H1 (cell line): ENCODE results near the gene URB2. TPM values are rescaled to one million over a fixed set of nuclear protein-coding genes. Genes with fewer than 3 reads are reported as not detected.

Experiments
- CTCF ChIA-PET: fragments of 300-600 bp; sonication (Branson Sonifier 250); formaldehyde crosslinking; loops from one replicate; lab custom pipeline; 2021; ENCODE audit not compliant: partially characterized antibody; lab: Charles Lee
- POLR2A ChIA-PET: fragments of 300-600 bp; sonication (Branson Sonifier 250); formaldehyde crosslinking; loops from one replicate; lab custom pipeline; 2021; ENCODE audit warnings: inconsistent platforms; ENCODE audit not compliant: partially characterized antibody; lab: Charles Lee
- DNase-seq, 2 experiments: peaks; one replicate each; pipeline versions ENCODE4 v3.0.0 to v3.0.0-alpha.2; 2010 to 2022; ENCODE audit warnings: low spot score in 2 of 2, low read depth in 1 of 2, mixed read lengths in 1 of 2
- FAIRE-seq: peaks from 2 replicates; lab custom pipeline; 2011; peaks lifted over from hg19 to GRCh38; lab: Jason Lieb, UNC
- H2AFZ ChIP-seq: 2 replicates; pipeline ENCODE4 v1.8.1; 2012; ENCODE audit warnings: low read length, inconsistent platforms
- H2AK5ac ChIP-seq: 2 replicates; pipeline ENCODE4 v1.6.1; 2013; ENCODE audit warnings: low read depth, low read length
- H2BK120ac ChIP-seq: replicated peaks from 2 replicates; pipeline ENCODE3; 2013; ENCODE audit warnings: low read depth, low read length, inconsistent platforms
- H2BK12ac ChIP-seq: 2 replicates; pipeline ENCODE4 v1.6.1; 2013; ENCODE audit warnings: low read depth, low read length
- H2BK15ac ChIP-seq: 2 replicates; pipeline ENCODE4 v1.6.1; 2013; ENCODE audit warnings: low read length
- H2BK20ac ChIP-seq: 2 replicates; pipeline ENCODE4 v1.6.1; 2013; ENCODE audit warnings: low read length
- H2BK5ac ChIP-seq: 2 replicates; pipeline ENCODE4 v1.6.1; 2013; ENCODE audit warnings: low read depth, low read length
- H3K14ac ChIP-seq: 2 replicates; pipeline ENCODE4 v1.6.1; 2013; ENCODE audit warnings: inconsistent platforms; ENCODE audit not compliant: insufficient read length
- H3K18ac ChIP-seq: 2 replicates; pipeline ENCODE4 v1.6.1; 2013; ENCODE audit warnings: low read length; ENCODE audit errors: extremely low read depth
- H3K23ac ChIP-seq: 2 replicates; pipeline ENCODE4 v1.6.1; 2013; ENCODE audit warnings: inconsistent platforms; ENCODE audit not compliant: insufficient read length
- H3K23me2 ChIP-seq: 2 replicates; pipeline ENCODE4 v1.6.1; 2013; ENCODE audit warnings: low read depth, low read length
- H3K27ac ChIP-seq: 2 replicates; pipeline ENCODE4 v1.6.1; 2011; ENCODE audit warnings: low read depth, low read length, inconsistent platforms
- H3K27me3 ChIP-seq, 4 experiments: replicated peaks in 1 of 4; 1 replicate in 1 of 4; 2 replicates in 3 of 4; pipeline versions ENCODE4 v1.6.1 to v1.8.1; 2011 to 2013; ENCODE audit warnings: low read length in 3 of 4, mild to moderate bottlenecking in 3 of 4, inconsistent platforms in 2 of 4, mixed read lengths in 2 of 4, moderate library complexity in 1 of 4; ENCODE audit not compliant: control insufficient read depth in 3 of 4, insufficient read depth in 3 of 4; ENCODE audit errors: extremely low read depth in 1 of 4
- H3K36me3 ChIP-seq, 4 experiments: 2 replicates each; pipeline versions ENCODE4 v1.6.1 to v1.8.1; 2011 to 2013; ENCODE audit warnings: mild to moderate bottlenecking in 4 of 4, low read length in 3 of 4, moderate library complexity in 2 of 4, control low read depth in 1 of 4, inconsistent platforms in 1 of 4; ENCODE audit not compliant: insufficient read depth in 4 of 4, control insufficient read depth in 2 of 4
- H3K4ac ChIP-seq: replicated peaks from 2 replicates; pipeline ENCODE3; 2013; ENCODE audit warnings: low read length, low read depth, mixed read lengths, inconsistent platforms; ENCODE audit not compliant: insufficient read length
- H3K4me1 ChIP-seq, 4 experiments: replicated peaks in 1 of 4; 1 replicate in 1 of 4; 2 replicates in 3 of 4; pipeline versions ENCODE4 v1.6.1 to v1.8.1; 2011 to 2013; ENCODE audit warnings: low read length in 3 of 4, inconsistent platforms in 2 of 4, mixed read lengths in 1 of 4; ENCODE audit not compliant: insufficient read depth in 4 of 4, control insufficient read depth in 3 of 4
- H3K4me2 ChIP-seq, 2 experiments: 2 replicates each; pipeline versions ENCODE4 v1.6.1 to v1.8.1; 2011 to 2013; ENCODE audit warnings: low read depth in 2 of 2, low read length in 2 of 2, control low read depth in 1 of 2, inconsistent platforms in 1 of 2, mild to moderate bottlenecking in 1 of 2; ENCODE audit not compliant: insufficient read depth in 1 of 2
- H3K4me3 ChIP-seq, 4 experiments: fragments of 200-600, 300-600 bp in 1 of 4; sonication (generic), shearing (Covaris generic), sonication (Bioruptor Twin) in 1 of 4; 2 replicates each; pipeline versions ENCODE4 v1.5.1 to v1.8.1; 2011 to 2016; ENCODE audit warnings: low read length in 4 of 4, low read depth in 3 of 4, control low read depth in 2 of 4, inconsistent platforms in 2 of 4, mild to moderate bottlenecking in 2 of 4, mixed read lengths in 1 of 4, moderate library complexity in 1 of 4; ENCODE audit not compliant: insufficient read depth in 2 of 4; ENCODE audit errors: extremely low read depth in 1 of 4
- H3K56ac ChIP-seq: replicated peaks from 2 replicates; pipeline ENCODE3; 2013; ENCODE audit warnings: low read depth, mild to moderate bottlenecking, mixed read lengths, low read length, inconsistent platforms; ENCODE audit not compliant: insufficient read length
- H3K79me1 ChIP-seq: 2 replicates; pipeline ENCODE4 v1.6.1; 2013; ENCODE audit warnings: low read depth, low read length, control low read depth
- H3K79me2 ChIP-seq, 2 experiments: 2 replicates each; pipeline versions ENCODE4 v1.6.1 to v1.8.1; 2012 to 2013; ENCODE audit warnings: low read length in 2 of 2, mild to moderate bottlenecking in 2 of 2, inconsistent platforms in 1 of 2; ENCODE audit not compliant: insufficient read depth in 2 of 2, control insufficient read depth in 1 of 2
- H3K9ac ChIP-seq, 4 experiments: replicated peaks in 1 of 4; 1 replicate in 1 of 4; 2 replicates in 3 of 4; pipeline versions ENCODE4 v1.6.1 to v1.8.1; 2011 to 2013; ENCODE audit warnings: low read depth in 3 of 4, low read length in 3 of 4, control low read depth in 2 of 4, mild to moderate bottlenecking in 2 of 4, moderate library complexity in 2 of 4, inconsistent platforms in 1 of 4; ENCODE audit errors: extremely low read depth in 1 of 4
- H3K9me3 ChIP-seq, 2 experiments: 2 replicates each; pipeline versions ENCODE4 v1.6.1 to v1.8.1; 2012 to 2013; ENCODE audit warnings: mild to moderate bottlenecking in 2 of 2, moderate library complexity in 2 of 2, control low read depth in 1 of 2, inconsistent platforms in 1 of 2, low read depth in 1 of 2, low read length in 1 of 2, mixed read lengths in 1 of 2; ENCODE audit not compliant: insufficient read depth in 2 of 2
- H4K20me1 ChIP-seq, 2 experiments: replicated peaks in 1 of 2; 2 replicates each; pipeline versions ENCODE3 to v1.8.1; 2011 to 2013; ENCODE audit warnings: inconsistent platforms in 2 of 2, low read length in 2 of 2, mild to moderate bottlenecking in 1 of 2; ENCODE audit not compliant: insufficient read depth in 2 of 2, control insufficient read depth in 1 of 2
- H4K5ac ChIP-seq: 2 replicates; pipeline ENCODE4 v1.6.1; 2013; ENCODE audit warnings: low read length, low read depth, mixed read lengths, inconsistent platforms; ENCODE audit not compliant: insufficient read length
- H4K8ac ChIP-seq: 2 replicates; pipeline ENCODE4 v1.8.0; 2013; ENCODE audit warnings: mild to moderate bottlenecking, moderate library complexity, low read length, inconsistent platforms; ENCODE audit not compliant: insufficient read depth; ENCODE audit errors: extremely low read depth
- H4K91ac ChIP-seq: replicated peaks from 2 replicates; pipeline ENCODE3; 2013; ENCODE audit warnings: low read length, mixed read lengths, inconsistent platforms; ENCODE audit not compliant: insufficient read length
- CBX8 ChIP-seq: fragments of 300-800, 300-1000 bp; sonication (generic); IDR thresholded peaks from 2 replicates; pipeline ENCODE4 v1.7.1; 2016; ENCODE audit warnings: low read depth, low read length, borderline replicate concordance
- EGR1 ChIP-seq: IDR thresholded peaks from 2 replicates; pipeline ENCODE4 v1.6.1; 2011; ENCODE audit warnings: low read depth, low read length, borderline replicate concordance
- NANOG ChIP-seq: IDR thresholded peaks from 2 replicates; pipeline ENCODE4 v1.6.1; 2011; ENCODE audit warnings: low read length, low read depth, mild to moderate bottlenecking, inconsistent platforms; ENCODE audit not compliant: insufficient read depth, poor library complexity, severe bottlenecking
- NRF1 ChIP-seq: IDR thresholded peaks from 2 replicates; pipeline ENCODE4 v1.6.1; 2011; ENCODE audit warnings: mild to moderate bottlenecking, low read depth, low read length, improper control_type of control experiment
- POLR2A ChIP-seq, 2 experiments: IDR thresholded peaks; 1 replicate in 1 of 2; 2 replicates in 1 of 2; pipeline ENCODE4 v1.6.1; 2011; ENCODE audit warnings: low read depth in 2 of 2, low read length in 2 of 2, mild to moderate bottlenecking in 2 of 2; ENCODE audit errors: control extremely low read depth in 1 of 2
- SIRT6 ChIP-seq: IDR thresholded peaks from one replicate; pipeline ENCODE4 v1.7.1; 2012; ENCODE audit warnings: low read length, inconsistent platforms
- SP4 ChIP-seq: IDR thresholded peaks from 2 replicates; pipeline ENCODE4 v1.6.1; 2012; ENCODE audit warnings: low read length, inconsistent platforms
- TAF1 ChIP-seq: IDR thresholded peaks from 2 replicates; pipeline ENCODE4 v1.6.1; 2011; ENCODE audit warnings: mild to moderate bottlenecking, low read depth, low read length
- TEAD4 ChIP-seq: IDR thresholded peaks from 2 replicates; pipeline ENCODE4 v1.6.1; 2012; ENCODE audit warnings: low read depth, low read length, inconsistent platforms, mixed read lengths
- WGBS, 2 experiments: shearing (Covaris generic) in 1 of 2; methylation state at CpG; one replicate each; pipeline versions ENCODE4 v1.1.6 to v1.1.7; 2013 to 2015; ENCODE audit warnings: low lambda C conversion rate in 2 of 2, mixed read lengths in 2 of 2, inconsistent platforms in 1 of 2, low coverage in 1 of 2, missing lambda C conversion rate in 1 of 2; ENCODE audit not compliant: insufficient replicate concordance in 2 of 2, insufficient coverage in 1 of 2, insufficient read length in 1 of 2; ENCODE audit errors: extremely low coverage in 1 of 2, missing lambda C conversion rate in 1 of 2; 5-methylcytosine and 5-hydroxymethylcytosine counted together
- polyA plus RNA-seq, 7 experiments: library from polyadenylated mRNA; depleted of rRNA in 3 of 7; stranded (reverse) in 5 of 7; unstranded in 2 of 7; fragments of >200 nt in 5 of 7; fragments of 200-250 nt in 2 of 7; gene quantifications; 1 replicate in 5 of 7; 2 replicates in 1 of 7; 4 replicates in 1 of 7; pipeline versions ENCODE4 v1.2.1 to v1.2.3, GENCODE V29; 2011 to 2013; ENCODE audit warnings: missing spikeins in 2 of 7, mixed read lengths in 2 of 7
- total RNA-seq: library from RNA; stranded (reverse); fragmentation: NEBNext Ultra II Directional; extraction: Animal tissue kit (Norgen Biotek cat#: 25700); gene quantifications from 2 replicates; pipeline ENCODE4 v1.2.1, GENCODE V29; 2021

The URB2 gene
- total and polyA plus RNA-seq, 2 of the 8 experiments (the other 6 are each of a cell fraction or from before 2014, with no cell fraction given), result 13.7 to 33.0 TPM

DNA sequence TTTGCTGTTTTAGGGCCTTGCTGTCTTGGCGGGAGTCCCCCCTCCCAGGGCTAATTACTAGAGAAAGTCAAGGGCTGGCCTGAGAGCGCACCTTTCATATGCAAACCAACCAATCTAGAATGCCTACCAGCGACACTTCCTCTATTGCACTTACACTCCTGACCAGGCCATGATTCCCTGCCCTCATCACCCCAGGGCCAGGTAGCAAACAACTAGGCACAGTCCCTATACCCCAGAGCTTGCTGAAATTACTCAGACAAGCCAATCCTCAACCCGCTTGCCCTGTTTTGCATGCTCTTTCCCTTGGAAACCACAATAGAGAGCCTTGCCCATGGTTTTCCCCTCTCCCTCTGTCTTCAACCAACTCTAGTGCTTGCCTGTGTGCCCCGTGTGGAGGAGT, 70.3 kb downstream of the URB2 start:
- peak overlapping the region; percentile 85; the same call in 1 of the 2 replicates for H2BK15ac ChIP-seq
- H3K23me2 ChIP-seq, result no peaks in the 10 kb centered on the region
- H2AFZ ChIP-seq, result 0 out of 2 replicates have a peak overlapping the region, but pooled peaks have one; percentile 67
- H2BK5ac ChIP-seq, result peak overlapping the region; percentile 95; the same call in 1 of the 2 replicates
- H3K23ac ChIP-seq, result no peak overlapping the region
- TF ChIP-seq TAF1, result 0 out of 2 replicates have a peak, but pooled peaks have one; percentile 29
- no peak for TF ChIP-seq CBX8
- no peak for TF ChIP-seq SP4
- peak in 1 of 2 experiments; percentile 35; a peak in 1 of 3 replicates for TF ChIP-seq POLR2A (IDR thresholded peaks at IDR 0.05; ENCODE audit: control extremely low read depth in 1 of 2, low read depth in 2 of 2, low read length in 2 of 2)
- peak; percentile 9 for TF ChIP-seq NANOG
- TF ChIP-seq EGR1, result no peak
- no peak for TF ChIP-seq SIRT6
- TF ChIP-seq NRF1, result no peak
- TF ChIP-seq TEAD4, result no peak
- peak overlapping the region; percentile 86; the same call in 1 of the 2 replicates for H2BK12ac ChIP-seq
- peak overlapping the region; percentile 89 for H3K4ac ChIP-seq
- peak; percentile 52 for FAIRE-seq
- H3K27ac ChIP-seq, result peak overlapping the region; percentile 68; the same call in 1 of the 2 replicates
- H3K4me2 ChIP-seq, result peak overlapping the region; percentile 48 to 61
- H3K14ac ChIP-seq, result no peak overlapping the region
- H3K4me3 ChIP-seq, result no peak overlapping the region
- H3K9ac ChIP-seq, result no peak overlapping the region
- DNase-seq, result no peak
- peak overlapping the region; percentile 96 for H2AK5ac ChIP-seq
- no peaks in the 10 kb centered on the region for H4K20me1 ChIP-seq
- no peaks in the 10 kb centered on the region for H3K36me3 ChIP-seq
- H3K79me1 ChIP-seq, result no peaks in the 10 kb centered on the region
- POLR2A ChIA-PET, result interaction anchor here (0.6 to 1.5 kb wide), 3 partner anchors 10 to 56 kb away, joined by 3 to 6 read pairs (median 4); no protein-coding TSS in a partner anchor
- H3K27me3 ChIP-seq, result peaks cover 0 to under 1% (median 0%) of the 10 kb centered on the region in 4 experiments; a peak in 1 of 7 replicates
- H3K4me1 ChIP-seq, result peaks cover 20 to 33% (median 24%) of the 10 kb centered on the region in 4 experiments
- H2BK20ac ChIP-seq, result peak overlapping the region; percentile 97; the same call in 1 of the 2 replicates
- H4K8ac ChIP-seq, result no peak overlapping the region; the same call in 1 of the 2 replicates
- peak overlapping the region; percentile 75 for H4K91ac ChIP-seq
- 27% methylated on average over 5 of the region's 5 CpGs; no CpG with 5 or more reads in 1 of the 2 experiments for WGBS, 2 experiments
- peak overlapping the region; percentile 19 for H4K5ac ChIP-seq
- no peak overlapping the region for H3K56ac ChIP-seq
- CTCF ChIA-PET, result interaction anchor here (1.3 kb wide), 1 partner anchor 105 kb away, joined by 3 read pairs; no protein-coding TSS in a partner anchor
- H3K18ac ChIP-seq, result peak overlapping the region; percentile 75
- peak overlapping the region; percentile 88 for H2BK120ac ChIP-seq
- no peaks in the 10 kb centered on the region for H3K9me3 ChIP-seq
- no peaks in the 10 kb centered on the region for H3K79me2 ChIP-seq
